Keratinocyte (primary cell): ENCODE measurements around the gene NPTX1. TPM values are rescaled to one million over a fixed set of nuclear protein-coding genes. Genes with fewer than 3 reads are reported as not detected.
A peak's percentile ranks its signal among the peaks of the same experiment; 100 is the strongest.

Experiments
- DNase-seq: peaks from one replicate; pipeline ENCODE4 v3.0.0-alpha.2; 2011; ENCODE audit warnings: low read depth, missing footprints, low spot score
- FAIRE-seq: peaks from 2 replicates; lab custom pipeline; 2011; peaks lifted over from hg19 to GRCh38; lab: Jason Lieb, UNC
- H2AFZ ChIP-seq: 2 replicates; pipeline ENCODE4 v1.6.0; 2012; ENCODE audit warnings: low read length, control low read depth, inconsistent platforms; ENCODE audit not compliant: control insufficient read depth
- H3K27ac ChIP-seq: 2 replicates; pipeline ENCODE4 v1.5.1; 2011; ENCODE audit warnings: low read length; ENCODE audit not compliant: control insufficient read depth, insufficient read depth
- H3K27me3 ChIP-seq: 3 replicates; pipeline ENCODE4 v1.6.0; 2011; ENCODE audit warnings: low read length; ENCODE audit not compliant: control insufficient read depth, insufficient read depth; ENCODE audit errors: extremely low read depth
- H3K36me3 ChIP-seq, 2 experiments: 2 replicates in 1 of 2; 3 replicates in 1 of 2; pipeline ENCODE4 v1.5.1; 2011; ENCODE audit warnings: low read length in 2 of 2, mild to moderate bottlenecking in 1 of 2; ENCODE audit not compliant: control insufficient read depth in 2 of 2, insufficient read depth in 2 of 2; ENCODE audit errors: extremely low read depth in 1 of 2
- H3K4me1 ChIP-seq: 3 replicates; pipeline ENCODE4 v1.5.1; 2011; ENCODE audit warnings: low read length; ENCODE audit not compliant: control insufficient read depth, insufficient read depth; ENCODE audit errors: extremely low read depth
- H3K4me2 ChIP-seq: 3 replicates; pipeline ENCODE4 v1.6.0; 2011; ENCODE audit warnings: low read depth, low read length; ENCODE audit not compliant: control insufficient read depth, insufficient read depth; ENCODE audit errors: extremely low read depth
- H3K4me3 ChIP-seq, 3 experiments: fragments of 200-600 bp in 1 of 3; sonication (generic) in 1 of 3; 2 replicates in 2 of 3; 3 replicates in 1 of 3; pipeline ENCODE4 v1.5.1; 2011 to 2016; ENCODE audit warnings: low read length in 3 of 3, mild to moderate bottlenecking in 3 of 3, control low read depth in 2 of 3, inconsistent platforms in 1 of 3, low read depth in 1 of 3, mixed read lengths in 1 of 3, mixed run types in 1 of 3, moderate library complexity in 1 of 3; ENCODE audit not compliant: control insufficient read depth in 2 of 3, insufficient read depth in 2 of 3; ENCODE audit errors: extremely low read depth in 1 of 3
- H3K79me2 ChIP-seq: 2 replicates; pipeline ENCODE4 v1.6.0; 2012; ENCODE audit warnings: low read length; ENCODE audit not compliant: control insufficient read depth, insufficient read depth
- H3K9ac ChIP-seq: 3 replicates; pipeline ENCODE4 v1.6.0; 2011; ENCODE audit warnings: low read length; ENCODE audit not compliant: control insufficient read depth, insufficient read depth; ENCODE audit errors: extremely low read depth
- H3K9me1 ChIP-seq: 3 replicates; pipeline ENCODE4 v1.6.0; 2011; ENCODE audit warnings: low read length; ENCODE audit not compliant: control insufficient read depth, insufficient read depth; ENCODE audit errors: extremely low read depth
- H3K9me3 ChIP-seq: 2 replicates; pipeline ENCODE4 v1.5.1; 2012; ENCODE audit warnings: low read depth, low read length; ENCODE audit not compliant: control insufficient read depth
- H4K20me1 ChIP-seq: 3 replicates; pipeline ENCODE4 v1.6.0; 2011; ENCODE audit warnings: low read length; ENCODE audit not compliant: control insufficient read depth, insufficient read depth; ENCODE audit errors: extremely low read depth
- CTCF ChIP-seq, 3 experiments: IDR thresholded peaks in 1 of 3; conservative IDR thresholded peaks in 1 of 3; optimal IDR thresholded peaks in 1 of 3; 2 replicates in 2 of 3; 3 replicates in 1 of 3; pipeline versions ENCODE3 to v1.5.1; 2011; ENCODE audit warnings: low read length in 3 of 3, mild to moderate bottlenecking in 3 of 3, moderate library complexity in 2 of 3, control low read depth in 1 of 3, inconsistent platforms in 1 of 3; ENCODE audit not compliant: insufficient read depth in 2 of 3; ENCODE audit errors: extremely low read depth in 1 of 3
- EZH2 ChIP-seq: IDR thresholded peaks from one replicate; pipeline ENCODE4 v1.6.1; 2012; ENCODE audit warnings: inconsistent platforms, mild to moderate bottlenecking, low read length, moderate library complexity
- dilution Hi-C: fragments of 300-500 bp; cut with MboI; formaldehyde crosslinking; loops from one replicate; pipeline ENCODE4 v1.7.0; 2020; ENCODE audit warnings: low sequenced_read_pairs; ENCODE audit not compliant: extremely low pct_ligation_motif_present
- polyA plus RNA-seq, 5 experiments: library from polyadenylated mRNA; depleted of rRNA in 3 of 5; stranded (reverse) in 3 of 5; stranded (forward) in 1 of 5; unstranded in 1 of 5; fragments of >200 nt; gene quantifications; 1 replicate in 1 of 5; 2 replicates in 3 of 5; 3 replicates in 1 of 5; pipeline versions ENCODE4 v1.2.1 to v1.2.3, GENCODE V29; 2011 to 2012; ENCODE audit warnings: missing spikeins in 2 of 5, low read depth in 1 of 5, low replicate concordance in 1 of 5

NPTX1 gene
- polyA plus RNA-seq, 1 donor (not counting 4 experiments of a cell fraction or from before 2014, with no cell fraction given): 0.03 TPM

DNA sequence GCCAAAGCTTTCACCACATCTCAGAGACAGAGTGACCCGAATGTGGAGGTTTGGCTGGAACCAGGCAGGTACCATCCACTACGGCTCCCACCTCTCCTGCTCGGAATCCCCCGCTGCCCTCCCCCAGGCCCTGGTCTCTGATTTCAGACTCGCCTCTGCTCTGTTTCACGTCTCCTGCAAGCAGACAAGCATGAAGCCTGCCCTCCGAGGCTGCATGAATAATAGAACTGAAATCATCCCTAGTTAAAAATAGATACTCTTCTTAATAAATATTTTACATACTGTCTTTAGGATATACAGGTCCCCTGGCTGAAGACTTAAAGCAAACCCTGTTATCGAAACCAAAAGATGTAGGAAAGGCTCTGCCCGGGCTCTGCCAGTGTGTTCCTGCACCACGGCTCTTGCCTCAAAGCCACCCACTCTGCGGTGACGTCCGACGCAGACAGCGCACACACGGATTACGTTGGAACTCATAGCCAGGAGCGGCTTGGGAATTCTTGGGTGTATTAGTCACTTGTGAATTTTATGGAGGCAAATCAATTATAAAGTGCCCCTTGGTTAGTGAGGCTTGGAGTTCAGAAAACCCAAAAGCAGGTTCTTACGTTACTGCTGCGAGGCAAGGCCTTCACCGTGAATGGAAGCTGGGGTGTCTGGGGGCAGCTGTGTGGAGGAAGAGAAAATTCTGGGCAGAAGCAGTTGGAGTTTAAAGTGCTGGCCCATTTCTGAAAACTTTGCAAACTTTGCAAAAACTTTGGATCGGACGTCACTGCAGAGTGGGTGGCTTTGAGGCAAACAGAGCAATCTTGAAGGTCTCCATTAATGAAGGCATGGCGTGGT, 25.6 kb upstream of the NPTX1 start:
- peaks cover 3% of the 10 kb centered on the region for H3K27me3 ChIP-seq
- no peaks in the 10 kb centered on the region for H3K9me3 ChIP-seq
- no peaks in the 10 kb centered on the region for H3K36me3 ChIP-seq
- dilution Hi-C loops: no loop called here
- DNase-seq (peak; percentile 38), FAIRE-seq (peak; percentile 97)
- peak overlapping the region; percentile 90 for H3K4me2 ChIP-seq
- peak overlapping the region; percentile 87 for H3K27ac ChIP-seq
- H3K9me1 ChIP-seq: no peaks in the 10 kb centered on the region
- peaks cover 22% of the 10 kb centered on the region for H3K4me1 ChIP-seq
- peak overlapping the region; percentile 15 to 71 (median 69) for H3K4me3 ChIP-seq
- no peaks in the 10 kb centered on the region for H3K79me2 ChIP-seq
- H3K9ac ChIP-seq: peak overlapping the region; percentile 85
- TF ChIP-seq CTCF (optimal IDR thresholded peaks at IDR 0.05 in 1 of 3, IDR thresholded peaks at IDR 0.05 in 1 of 3, conservative IDR thresholded peaks at IDR 0.05 in 1 of 3; ENCODE audit: extremely low read depth in 1 of 3, insufficient read depth in 2 of 3, low read length in 3 of 3) (no peak), EZH2 (no peak)
- H4K20me1 ChIP-seq: no peaks in the 10 kb centered on the region
- H2AFZ ChIP-seq: peak overlapping the region; percentile 77

- DNase-seq (no peak), FAIRE-seq (no peak)
- dilution Hi-C loops: no loop called here
- no peaks in the 10 kb centered on the region for H3K9me1 ChIP-seq
- no peak overlapping the region for H3K9ac ChIP-seq
- no peak overlapping the region for H3K4me2 ChIP-seq
- H3K79me2 ChIP-seq: no peaks in the 10 kb centered on the region
- peaks cover 21% of the 10 kb centered on the region for H3K4me1 ChIP-seq
- no peak for TF ChIP-seq EZH2
- TF ChIP-seq CTCF (optimal IDR thresholded peaks at IDR 0.05 in 1 of 3, IDR thresholded peaks at IDR 0.05 in 1 of 3, conservative IDR thresholded peaks at IDR 0.05 in 1 of 3; ENCODE audit: extremely low read depth in 1 of 3, insufficient read depth in 2 of 3, low read length in 3 of 3): no peak
- H2AFZ ChIP-seq: no peak overlapping the region
- no peak overlapping the region for H3K4me3 ChIP-seq
- no peak overlapping the region for H3K27ac ChIP-seq
- no peaks in the 10 kb centered on the region for H3K9me3 ChIP-seq
- no peaks in the 10 kb centered on the region for H3K36me3 ChIP-seq
- H3K27me3 ChIP-seq: peaks cover 3% of the 10 kb centered on the region
- H4K20me1 ChIP-seq: no peaks in the 10 kb centered on the region
These were observed 23.7 kb upstream of the NPTX1 start for GRCh38 chr17:80499961-80500665.
